Measurements from ENCODE around the gene SRGAP1.
"Not testable (repeated sequence)": the region's sequence is repeated elsewhere in the genome, so short reads cannot be mapped to it uniquely, and the experiment has no call there.

SRGAP1 gene

DNA sequence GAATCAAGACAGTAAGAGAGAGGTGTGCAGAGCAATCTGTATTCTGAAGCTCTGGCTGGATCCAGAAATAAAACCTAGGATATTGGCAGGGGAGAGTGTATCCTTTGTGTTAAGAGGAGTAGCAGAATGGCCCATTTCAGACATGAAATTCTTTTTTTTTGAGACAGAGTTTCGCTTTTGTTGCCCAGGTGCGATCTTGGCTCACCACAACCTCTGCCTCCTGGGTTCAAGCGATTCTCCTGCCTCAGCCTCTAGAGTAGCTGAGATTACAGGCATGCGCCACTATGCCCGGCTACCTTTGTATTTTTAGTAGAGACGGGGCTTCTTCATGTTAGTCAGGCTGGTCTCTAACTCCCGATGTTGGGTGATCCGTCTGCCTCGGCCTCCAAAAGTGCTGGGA is 6.1 kb upstream of the SRGAP1 start:
- DNase-seq: no peak

- no peak for DNase-seq
Measured at GRCh38 chr12:63841011-63841410, 3.5 kb upstream of the SRGAP1 start.

GRCh38 chr12:63841571-63841970 is 2.9 kb upstream of the SRGAP1 start:
- DNase-seq: no peak

- DNase-seq: not testable (repeated sequence)
Measured at GRCh38 chr12:63842750-63843149, 1.8 kb upstream of the SRGAP1 start.

DNA sequence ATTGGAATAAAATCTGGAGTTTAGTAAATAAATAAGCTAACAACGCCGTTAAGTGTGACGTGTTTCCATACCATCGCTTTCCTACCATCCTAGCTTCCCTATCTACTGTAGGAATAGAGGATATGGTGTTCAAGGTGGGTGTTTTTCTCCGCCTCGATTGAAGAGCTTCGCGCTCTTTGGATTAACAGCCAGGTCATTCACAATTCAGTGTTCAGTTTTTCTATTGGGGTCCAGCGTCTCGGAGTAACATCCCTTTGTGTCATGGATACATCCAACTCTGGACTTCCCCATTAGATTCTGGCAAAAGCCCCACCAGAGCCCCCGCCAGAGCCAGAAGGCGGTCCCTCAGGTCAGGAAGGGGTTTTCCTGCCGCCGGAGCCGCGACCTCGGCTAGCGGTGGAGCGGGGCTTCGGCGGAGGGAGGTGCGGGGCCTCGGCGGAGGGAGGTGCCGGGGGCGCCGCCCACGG is 1.2 kb upstream of the SRGAP1 start:
- peak; percentile 70 for DNase-seq

- DNase-seq: peak; percentile 93
Measured at GRCh38 chr12:63843721-63844390, 644 bp upstream of the SRGAP1 start.

DNA sequence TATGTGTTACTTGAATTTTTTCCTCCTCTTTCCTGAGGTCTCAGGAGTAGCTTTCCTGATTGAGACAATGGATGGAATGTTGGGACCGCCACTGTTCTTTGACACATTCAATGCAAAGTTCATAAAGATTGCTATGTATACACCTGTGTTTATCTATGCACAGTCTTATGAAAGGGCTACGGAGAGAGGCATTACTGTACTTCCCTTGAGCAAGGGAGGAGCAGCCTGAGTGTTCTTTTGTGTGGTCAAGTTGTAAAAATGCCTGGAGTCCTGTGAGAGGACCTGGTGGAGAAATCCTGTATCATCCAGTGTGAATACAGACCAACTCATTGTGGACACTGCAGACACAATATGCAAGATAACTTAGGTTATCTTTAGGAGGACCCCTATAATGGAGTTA is 1.2 kb downstream of the SRGAP1 start:
- DNase-seq: no peak

DNA sequence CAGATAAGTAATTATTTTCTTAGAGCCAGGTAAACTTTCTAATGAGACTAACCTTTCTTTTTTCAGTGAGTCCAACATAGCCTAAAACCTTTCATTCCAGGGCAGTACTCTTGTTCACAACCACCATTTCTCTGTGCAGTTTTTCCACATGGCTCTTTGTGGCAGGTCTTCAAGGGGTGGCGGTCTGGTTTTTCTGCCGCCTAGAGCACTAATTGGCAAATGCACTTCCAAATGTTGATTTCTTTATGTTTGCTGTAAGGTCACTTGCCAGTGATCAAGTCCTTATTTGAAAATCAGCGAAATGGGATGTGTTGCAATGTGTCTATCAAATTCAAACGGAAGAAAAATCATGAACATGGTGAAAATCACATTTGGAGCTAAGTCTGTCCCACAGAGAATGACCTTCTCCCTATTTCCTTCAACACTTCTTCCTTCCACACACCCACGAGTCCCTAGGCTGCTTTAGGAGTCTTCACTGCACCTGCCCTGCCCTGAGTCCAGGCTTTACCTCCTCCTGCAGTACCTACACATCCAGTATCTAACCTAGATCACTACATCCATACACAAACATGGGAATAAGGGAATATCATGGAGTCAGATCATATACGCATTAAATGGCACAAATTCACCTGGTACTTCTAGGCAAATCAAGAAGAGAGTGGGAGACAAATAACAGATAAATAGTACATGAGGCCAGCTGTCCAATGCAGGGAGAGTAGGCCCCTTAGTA is 1.9 kb downstream of the SRGAP1 start:
- DNase-seq: no peak

- DNase-seq: no peak
Measured at GRCh38 chr12:63848450-63848849, 4.0 kb downstream of the SRGAP1 start.

DNA sequence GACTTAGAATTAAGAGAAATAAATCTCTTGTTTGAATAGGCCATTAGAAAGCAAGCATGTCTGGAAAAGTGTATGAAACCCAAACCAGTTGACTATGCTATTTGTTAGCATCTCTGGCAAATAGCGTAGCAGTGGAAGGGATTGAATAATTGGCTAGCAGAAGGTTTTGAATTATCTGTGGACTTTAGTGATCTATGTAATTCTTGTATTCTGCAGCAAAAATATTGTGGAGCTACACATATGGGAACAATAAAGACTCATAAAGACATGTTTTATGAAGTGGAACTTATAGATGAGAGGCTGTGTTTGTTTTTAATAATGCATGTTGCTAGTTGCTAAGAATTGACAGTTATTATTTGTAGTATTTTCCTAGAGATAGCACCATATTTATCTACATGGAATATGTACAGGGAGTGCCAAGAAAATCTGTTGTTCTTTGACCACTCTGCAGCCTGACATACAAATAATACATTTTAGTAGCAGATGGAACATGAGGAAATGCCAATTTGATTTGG is 4.7 kb downstream of the SRGAP1 start:
- no peak for DNase-seq

GRCh38 chr12:63849641-63850040 is 5.1 kb downstream of the SRGAP1 start:
- no peak for DNase-seq

DNA sequence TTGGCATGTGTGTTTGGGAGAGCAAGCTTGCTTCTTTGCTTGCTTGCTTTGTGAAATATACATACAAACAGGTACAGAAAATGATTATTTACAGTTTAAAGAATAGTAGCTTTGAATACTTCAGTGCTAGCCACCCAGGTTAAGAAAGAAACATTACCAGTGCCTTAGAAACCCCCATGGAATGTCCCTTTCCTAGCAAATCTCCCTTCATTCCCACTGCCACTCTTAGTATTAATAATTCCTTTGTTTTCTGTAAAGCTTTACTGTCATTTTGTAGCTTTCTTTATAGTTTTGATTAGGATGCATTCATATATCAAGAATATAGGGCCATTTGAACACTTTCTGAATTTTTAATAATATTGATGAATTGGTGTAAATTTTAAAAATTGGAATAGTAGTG is 9.5 kb downstream of the SRGAP1 start:
- no peak for DNase-seq

DNA sequence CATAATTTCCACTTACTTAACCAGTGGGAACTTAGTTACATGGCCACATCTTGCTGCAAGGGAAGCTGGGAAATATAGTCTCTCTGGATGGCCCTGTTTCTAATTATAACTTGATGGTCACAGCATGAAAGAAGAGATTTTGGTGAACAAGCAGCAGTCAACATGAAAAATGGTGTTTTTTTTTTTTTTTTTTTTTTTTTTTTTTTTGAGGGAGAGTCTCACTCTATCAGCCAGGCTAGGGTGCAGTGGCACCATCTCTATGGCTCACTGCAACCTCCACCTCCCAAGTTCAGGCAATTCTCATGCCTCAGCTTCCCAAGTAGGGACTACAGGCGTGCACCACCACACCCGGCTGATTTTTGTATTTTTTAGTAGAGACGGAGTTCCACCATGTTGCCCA is 10.8 kb downstream of the SRGAP1 start:
- DNase-seq: no peak

DNA sequence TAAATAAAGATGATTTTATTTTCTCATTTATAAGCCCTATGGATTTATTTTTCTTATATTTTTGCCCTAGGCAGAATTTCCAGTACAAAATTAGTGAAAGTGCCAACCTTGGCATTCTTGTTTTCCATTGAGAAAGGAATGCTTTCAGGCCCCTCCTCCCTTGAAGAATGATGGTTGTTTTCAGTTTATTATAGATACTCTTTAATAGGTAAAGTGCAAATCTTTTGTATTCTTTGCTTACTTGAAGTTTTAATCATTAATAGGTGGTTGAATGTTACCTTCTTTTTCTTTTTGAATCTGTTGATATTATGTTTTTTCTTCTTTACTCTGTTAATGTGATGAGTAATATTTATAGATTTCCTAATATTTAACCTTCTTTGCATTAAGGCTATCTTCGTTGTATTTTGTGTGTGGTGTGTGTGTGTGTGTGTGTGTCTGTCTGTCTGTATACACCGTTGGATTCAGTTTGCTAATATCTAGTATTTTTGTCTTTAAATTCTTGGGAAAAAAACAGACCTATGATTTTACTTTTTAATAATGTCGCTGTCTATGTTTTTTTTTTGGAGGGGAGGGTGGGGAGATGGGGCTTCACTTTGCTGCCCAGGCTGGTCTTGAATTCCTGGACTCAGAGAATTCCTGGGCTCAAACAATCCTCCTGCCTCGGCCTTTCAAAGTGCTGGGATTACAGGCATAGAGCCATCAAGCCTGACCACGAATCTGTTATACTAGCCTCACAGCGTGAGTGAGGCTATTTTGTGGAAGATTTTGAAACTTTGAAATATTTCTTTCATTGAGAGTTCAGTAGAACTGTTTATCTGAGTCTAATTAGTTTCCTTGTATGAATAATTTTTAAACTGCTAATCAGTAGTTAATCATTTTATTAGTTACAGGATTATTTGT is 13.5 kb downstream of the SRGAP1 start:
- DNase-seq: no peak

DNA sequence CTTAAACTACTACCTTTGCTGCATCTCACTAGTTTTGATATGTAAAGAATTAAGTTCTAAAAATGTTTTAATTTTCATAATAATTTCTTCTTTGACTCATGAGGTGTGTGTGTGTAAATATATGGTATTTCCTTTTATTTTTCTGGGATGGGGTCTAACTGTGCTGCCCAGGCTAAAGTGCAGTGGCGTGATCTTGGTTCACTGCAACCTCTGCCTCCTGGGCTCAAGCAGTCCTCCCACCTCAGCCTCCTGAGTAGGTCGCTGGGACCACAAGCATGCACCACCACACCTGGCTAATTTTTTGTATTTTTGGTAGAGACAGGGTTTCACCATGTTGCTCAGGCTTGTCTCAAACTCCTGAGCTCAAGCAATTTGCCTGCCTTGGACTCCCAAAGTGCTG is 15.4 kb downstream of the SRGAP1 start:
- not testable (repeated sequence) for DNase-seq

- no peak for DNase-seq
Measured at GRCh38 chr12:63862187-63862968, 17.9 kb downstream of the SRGAP1 start.

DNA sequence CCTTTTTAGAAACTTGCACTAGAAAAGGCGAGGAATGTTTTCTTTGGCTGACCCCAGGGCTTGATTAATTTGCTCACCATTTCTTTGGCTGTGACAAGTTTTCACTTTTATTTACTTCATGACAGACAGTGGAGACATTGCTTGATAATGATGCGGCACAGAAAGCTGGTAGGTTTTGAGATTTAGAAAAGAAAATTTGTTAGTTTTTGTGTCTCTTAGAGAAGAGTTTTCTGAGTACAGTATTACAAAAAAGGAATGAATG is 18.4 kb downstream of the SRGAP1 start:
- DNase-seq: no peak

DNA sequence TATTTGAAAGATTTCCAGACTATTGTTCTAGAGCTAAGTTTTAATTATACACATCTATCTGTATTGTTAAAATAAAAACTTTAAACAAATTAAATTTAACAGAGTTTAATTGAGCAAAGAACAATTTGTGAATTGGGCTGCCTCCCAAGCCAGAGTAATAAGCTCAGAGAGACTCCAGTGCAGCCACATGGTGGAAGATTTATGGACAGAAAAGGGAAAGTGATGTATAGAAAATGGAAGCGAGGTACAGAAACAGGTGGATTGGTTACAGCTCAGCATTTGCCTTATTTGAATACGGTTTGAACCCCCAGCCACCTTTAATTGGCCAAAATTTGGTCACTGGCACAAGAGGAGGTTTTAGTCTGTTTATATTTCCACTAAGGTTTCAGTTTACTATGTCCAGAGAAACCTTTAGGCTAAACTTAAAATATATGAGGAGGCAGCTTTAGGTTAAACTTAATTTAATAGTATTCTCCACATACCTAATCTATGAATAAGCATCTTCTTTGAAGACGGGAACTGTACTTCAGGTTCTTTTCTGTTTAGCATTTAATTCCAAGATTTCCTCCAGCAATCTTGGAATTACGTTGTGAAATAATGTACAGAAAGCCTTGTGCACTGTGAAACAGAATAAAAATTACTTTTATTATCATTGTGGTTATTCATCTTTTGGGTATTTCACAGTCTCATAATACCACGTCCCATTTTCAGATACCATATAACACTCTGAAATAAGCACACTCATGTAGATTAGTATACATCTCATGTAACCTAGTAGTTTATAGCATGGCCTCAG is 19.4 kb downstream of the SRGAP1 start:
- DNase-seq: no peak

DNA sequence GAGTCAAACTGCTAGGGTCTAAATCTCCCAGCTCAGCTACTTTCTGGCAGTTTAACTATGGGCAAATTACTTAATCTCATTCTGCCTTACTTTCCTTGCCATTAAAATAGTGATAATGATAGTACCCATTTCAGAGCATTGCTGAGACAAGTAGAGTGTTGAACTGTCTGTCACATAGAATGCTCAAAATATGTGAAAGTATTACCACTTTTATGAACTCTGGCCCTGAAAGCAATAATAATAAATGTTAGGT is 19.9 kb downstream of the SRGAP1 start:
- DNase-seq: no peak

- no peak for DNase-seq
Measured at GRCh38 chr12:63865448-63865847, 20.9 kb downstream of the SRGAP1 start.

DNA sequence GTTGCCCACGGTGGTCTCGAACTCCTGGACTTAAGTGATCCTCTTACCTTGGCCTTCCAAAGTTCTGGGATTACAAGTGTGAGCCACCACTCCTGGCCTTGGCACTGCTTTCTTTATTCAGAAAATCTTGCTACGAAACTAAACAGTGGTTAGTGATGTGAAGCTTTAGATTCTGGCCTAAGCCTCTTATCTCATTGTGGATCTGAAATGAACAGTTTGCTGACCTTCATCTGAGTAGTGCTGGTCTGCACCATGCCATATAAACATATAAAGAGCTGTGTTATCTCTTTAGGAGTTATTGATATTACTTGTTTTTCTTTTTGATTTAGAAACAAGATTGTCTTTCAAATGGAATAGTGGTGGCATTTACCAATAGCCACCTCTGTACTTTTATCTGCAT is 22.6 kb downstream of the SRGAP1 start:
- no peak for DNase-seq

- DNase-seq: no peak
Measured at GRCh38 chr12:63869656-63870055, 25.2 kb downstream of the SRGAP1 start.

Measured in NCI-H345 (cell line).